Gastroesophageal sphincter (tissue), 3 donors: ENCODE data around the gene CES1.
"Not testable (repeated sequence)": the region's sequence is repeated elsewhere in the genome, so short reads cannot be mapped to it uniquely, and the experiment has no call there.

Experiments used
- CTCF ChIP-seq, 4 experiments: fragments of 200-600 bp in 2 of 4; fragments of 450-650 bp in 2 of 4; sonication (generic) in 1 of 4; IDR thresholded peaks; one replicate each; pipeline ENCODE4 v1.5.1; 2017 to 2019; ENCODE audit warnings: antibody characterized with exemption in 4 of 4, mild to moderate bottlenecking in 2 of 4, moderate library complexity in 2 of 4
- POLR2AphosphoS5 ChIP-seq: sonication (generic); formaldehyde crosslinking; IDR thresholded peaks from one replicate; pipeline ENCODE4 v1.6.1; 2017; ENCODE audit warnings: antibody characterized with exemption

DNA sequence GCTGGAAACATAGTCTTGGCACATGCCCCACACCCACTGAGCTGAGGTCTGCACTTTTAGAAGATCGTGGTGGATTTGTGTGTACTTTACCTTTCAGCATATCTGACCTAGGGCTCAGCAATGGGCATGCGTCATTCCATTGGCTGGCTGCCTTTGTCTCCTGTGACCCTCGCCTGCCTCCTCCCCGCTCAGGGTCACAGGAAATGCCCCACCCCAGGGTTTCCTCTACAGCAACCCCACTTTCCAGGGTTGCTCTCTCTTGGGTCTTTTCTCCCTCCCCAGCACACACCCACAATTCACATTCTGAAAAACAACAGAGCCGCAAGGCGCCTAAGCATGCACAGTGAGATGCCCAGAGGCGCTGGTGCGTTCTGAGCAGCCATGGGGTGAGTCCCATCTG, 29.2 kb downstream of the CES1 start:
- TF ChIP-seq CTCF (IDR thresholded peaks at IDR 0.05); POLR2AphosphoS5: not testable (repeated sequence)
